Measurements from ENCODE around the gene EMCN.

DNA sequence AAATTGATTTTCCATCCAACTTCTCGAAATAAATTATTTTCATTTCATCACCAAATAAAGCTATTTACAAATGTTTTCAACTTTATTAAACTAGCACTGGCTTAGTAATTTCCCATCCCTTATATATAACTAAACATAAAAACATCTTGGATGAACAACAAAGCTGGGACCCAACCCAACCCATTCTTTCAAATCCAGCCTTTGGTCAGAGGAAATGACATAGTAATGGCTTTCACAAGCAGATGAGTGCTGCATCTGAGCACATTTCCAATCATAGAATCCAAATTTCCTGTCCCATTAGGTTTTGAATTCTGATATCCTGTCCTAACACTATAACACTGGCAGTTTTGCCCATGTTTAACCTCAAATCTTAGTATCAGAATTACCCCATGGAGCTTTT, 7.9 kb upstream of the EMCN start:
- TF ChIP-seq NFE2L1 (CRISPR knock-in tag; IDR thresholded peaks at IDR 0.05) (no peak), TCF7 (CRISPR knock-in tag; IDR thresholded peaks at IDR 0.05; ENCODE audit: low read depth) (no peak), JUN (CRISPR knock-in tag; IDR thresholded peaks at IDR 0.05) (no peak), NR2C2 (CRISPR knock-in tag; IDR thresholded peaks at IDR 0.05) (no peak), NFYB (CRISPR knock-in tag; conservative IDR thresholded peaks at IDR 0.05; ENCODE audit: low read depth) (no peak), CREM (CRISPR knock-in tag; IDR thresholded peaks at IDR 0.05) (no peak)
- TF ChIP-seq, protein P1, sequence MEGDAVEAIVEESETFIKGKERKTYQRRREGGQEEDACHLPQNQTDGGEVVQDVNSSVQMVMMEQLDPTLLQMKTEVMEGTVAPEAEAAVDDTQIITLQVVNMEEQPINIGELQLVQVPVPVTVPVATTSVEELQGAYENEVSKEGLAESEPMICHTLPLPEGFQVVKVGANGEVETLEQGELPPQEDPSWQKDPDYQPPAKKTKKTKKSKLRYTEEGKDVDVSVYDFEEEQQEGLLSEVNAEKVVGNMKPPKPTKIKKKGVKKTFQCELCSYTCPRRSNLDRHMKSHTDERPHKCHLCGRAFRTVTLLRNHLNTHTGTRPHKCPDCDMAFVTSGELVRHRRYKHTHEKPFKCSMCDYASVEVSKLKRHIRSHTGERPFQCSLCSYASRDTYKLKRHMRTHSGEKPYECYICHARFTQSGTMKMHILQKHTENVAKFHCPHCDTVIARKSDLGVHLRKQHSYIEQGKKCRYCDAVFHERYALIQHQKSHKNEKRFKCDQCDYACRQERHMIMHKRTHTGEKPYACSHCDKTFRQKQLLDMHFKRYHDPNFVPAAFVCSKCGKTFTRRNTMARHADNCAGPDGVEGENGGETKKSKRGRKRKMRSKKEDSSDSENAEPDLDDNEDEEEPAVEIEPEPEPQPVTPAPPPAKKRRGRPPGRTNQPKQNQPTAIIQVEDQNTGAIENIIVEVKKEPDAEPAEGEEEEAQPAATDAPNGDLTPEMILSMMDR (IDR thresholded peaks at IDR 0.05) = no peak
- TF ChIP-seq, protein P2, sequence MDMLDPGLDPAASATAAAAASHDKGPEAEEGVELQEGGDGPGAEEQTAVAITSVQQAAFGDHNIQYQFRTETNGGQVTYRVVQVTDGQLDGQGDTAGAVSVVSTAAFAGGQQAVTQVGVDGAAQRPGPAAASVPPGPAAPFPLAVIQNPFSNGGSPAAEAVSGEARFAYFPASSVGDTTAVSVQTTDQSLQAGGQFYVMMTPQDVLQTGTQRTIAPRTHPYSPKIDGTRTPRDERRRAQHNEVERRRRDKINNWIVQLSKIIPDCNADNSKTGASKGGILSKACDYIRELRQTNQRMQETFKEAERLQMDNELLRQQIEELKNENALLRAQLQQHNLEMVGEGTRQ (CRISPR knock-in tag; IDR thresholded peaks at IDR 0.05) = no peak
- TF ChIP-seq, protein P3, sequence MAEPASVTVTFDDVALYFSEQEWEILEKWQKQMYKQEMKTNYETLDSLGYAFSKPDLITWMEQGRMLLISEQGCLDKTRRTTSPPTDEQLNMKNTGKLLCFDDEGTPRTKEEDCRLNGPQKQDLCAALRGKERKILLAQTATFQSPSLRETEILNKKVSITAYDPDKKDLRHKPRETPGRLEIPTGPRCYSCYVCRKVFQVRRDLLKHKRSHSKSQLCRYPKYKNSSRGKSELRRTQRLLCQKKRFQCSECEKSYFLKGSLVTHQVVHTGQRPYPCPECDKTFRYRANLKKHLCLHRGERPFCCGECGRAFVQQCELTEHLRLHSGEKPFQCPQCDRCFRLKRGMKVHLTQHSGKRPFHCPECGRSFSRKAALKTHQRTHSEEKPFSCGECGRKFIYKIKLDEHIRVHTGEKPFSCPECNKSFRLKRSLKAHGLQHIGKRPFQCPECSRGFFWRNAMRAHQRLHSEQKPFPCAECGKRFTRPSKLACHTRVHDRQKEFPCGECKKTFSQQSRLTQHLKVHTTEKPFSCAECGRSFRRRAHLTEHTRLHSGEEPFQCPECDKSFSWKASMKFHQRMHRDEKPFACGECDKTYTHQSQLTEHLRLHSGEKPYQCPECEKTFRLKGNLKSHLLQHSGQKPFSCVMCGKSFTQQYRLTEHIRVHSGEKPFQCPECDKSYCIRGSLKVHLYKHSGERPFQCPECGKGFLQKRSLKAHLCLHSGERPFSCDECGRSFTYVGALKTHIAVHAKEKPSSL (CRISPR knock-in tag; conservative IDR thresholded peaks at IDR 0.05) = no peak
- TF ChIP-seq, protein P4, sequence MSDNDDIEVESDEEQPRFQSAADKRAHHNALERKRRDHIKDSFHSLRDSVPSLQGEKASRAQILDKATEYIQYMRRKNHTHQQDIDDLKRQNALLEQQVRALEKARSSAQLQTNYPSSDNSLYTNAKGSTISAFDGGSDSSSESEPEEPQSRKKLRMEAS (CRISPR knock-in tag; IDR thresholded peaks at IDR 0.05) = no peak
